Measurements from ENCODE around the gene METTL3.

METTL3 gene

DNA sequence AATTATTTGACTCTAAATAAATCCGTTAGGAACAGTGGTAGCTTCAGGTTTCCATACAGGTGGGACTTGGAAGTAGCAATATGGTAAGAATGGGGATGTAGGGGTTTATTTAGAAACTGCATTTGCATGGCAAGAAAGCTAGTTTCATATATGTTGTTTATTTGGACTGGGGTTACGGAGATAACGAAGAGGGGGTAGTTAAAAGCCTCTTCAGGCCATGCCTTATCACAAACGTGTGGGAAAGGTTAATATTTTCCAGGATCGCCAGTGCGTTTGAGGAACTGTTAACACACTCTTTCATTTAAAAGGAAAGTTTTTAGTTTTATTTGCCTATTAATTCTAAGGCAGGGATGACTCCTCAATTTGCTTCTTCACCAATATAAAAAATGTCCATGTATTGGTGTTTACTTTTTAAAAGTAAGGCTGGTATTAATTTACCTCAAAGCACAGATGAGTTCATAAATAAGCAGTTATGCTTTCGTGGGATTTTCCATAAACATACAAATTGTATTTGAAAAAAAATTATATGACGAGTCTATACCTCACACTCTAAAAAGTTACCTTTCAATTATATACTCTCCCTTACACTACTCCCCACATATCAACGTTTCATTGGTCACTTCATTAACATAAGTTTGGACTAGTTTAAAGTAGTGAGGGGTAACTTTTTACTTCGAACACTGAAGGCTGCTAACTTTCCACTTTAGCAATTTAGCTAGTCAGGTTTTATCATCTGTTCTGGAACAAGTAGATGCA lies 35.2 kb downstream of the METTL3 start:
- no peak for DNase-seq

DNA sequence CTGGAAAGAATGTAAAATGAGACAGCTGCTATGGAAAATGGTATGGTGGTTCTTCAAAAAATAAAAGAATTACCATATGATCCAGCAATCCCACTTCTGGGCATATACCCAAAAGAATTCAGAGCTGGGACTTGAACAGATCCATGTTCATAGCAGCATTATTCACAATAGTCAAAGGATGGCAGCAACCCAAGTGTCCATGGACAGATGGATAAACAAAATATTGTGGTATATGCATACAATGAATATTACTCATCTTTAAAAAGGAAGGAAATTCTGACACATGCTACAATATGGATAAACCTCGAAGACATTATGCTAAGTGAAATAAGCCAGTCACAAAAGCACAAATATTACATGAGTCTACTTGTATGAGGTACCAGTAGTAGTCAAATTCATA lies 43.5 kb downstream of the METTL3 start:
- no peak for DNase-seq

DNA sequence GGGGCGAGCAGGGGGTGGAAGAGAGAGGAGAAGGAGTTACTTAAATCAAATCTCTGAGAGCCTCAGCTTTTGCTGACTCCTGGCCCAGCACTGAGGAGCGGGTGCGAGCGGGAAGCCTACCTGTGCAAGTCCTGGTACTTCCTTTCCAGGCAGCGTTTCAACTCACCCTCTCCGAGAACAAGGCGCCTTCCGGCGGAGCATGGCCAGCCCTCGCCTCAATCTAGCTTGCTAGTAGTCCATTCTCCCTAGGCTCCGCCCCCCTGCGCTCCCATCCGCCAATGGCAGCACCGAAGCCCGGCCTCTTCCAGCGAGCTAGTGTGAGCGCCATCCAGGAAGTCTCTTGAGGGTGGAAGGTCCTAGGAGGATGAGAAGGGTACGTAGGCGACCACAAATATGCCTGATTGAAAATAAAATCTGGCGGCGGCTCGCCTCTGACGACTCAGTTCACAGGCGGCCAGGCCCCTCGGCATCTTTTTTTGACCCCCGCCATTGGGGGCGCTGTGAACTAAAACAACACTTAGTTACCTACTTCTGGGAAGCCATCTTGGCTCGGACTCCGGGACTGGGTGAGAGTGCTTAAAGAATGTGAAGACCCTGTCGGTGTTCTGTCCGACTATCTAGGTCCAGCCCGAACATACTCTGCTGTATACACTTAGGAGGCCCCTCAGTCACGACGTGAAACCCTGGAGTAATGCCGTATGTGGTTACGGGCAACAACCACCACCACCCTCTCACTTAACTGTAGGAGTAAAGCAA lies 55.0 kb downstream of the METTL3 start, which contains the start of gene CHD8:
TSS of gene CHD8 (minus strand) at position 212 of the 756 bp plus-strand sequence. CDS start 24,480 bp downstream, outside the sequence.
- DNase-seq, result peak; percentile 98

DNA sequence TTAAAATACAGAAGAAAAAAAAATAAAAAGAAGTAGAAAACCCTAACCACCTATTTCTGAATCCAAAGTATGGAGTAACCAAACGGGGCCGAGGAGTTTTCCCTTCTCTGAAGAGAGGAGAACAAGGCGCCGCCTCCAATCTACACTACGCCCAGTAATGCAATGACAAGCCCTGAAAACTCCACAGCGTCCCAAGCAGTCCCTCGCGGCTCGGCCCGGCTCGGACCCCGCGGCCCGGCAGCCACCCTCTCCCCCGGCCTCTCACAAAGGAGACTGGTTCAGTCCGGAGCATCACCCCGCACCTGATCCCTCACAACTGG lies 55.6 kb downstream of the METTL3 start:
- DNase-seq, result no peak

DNA sequence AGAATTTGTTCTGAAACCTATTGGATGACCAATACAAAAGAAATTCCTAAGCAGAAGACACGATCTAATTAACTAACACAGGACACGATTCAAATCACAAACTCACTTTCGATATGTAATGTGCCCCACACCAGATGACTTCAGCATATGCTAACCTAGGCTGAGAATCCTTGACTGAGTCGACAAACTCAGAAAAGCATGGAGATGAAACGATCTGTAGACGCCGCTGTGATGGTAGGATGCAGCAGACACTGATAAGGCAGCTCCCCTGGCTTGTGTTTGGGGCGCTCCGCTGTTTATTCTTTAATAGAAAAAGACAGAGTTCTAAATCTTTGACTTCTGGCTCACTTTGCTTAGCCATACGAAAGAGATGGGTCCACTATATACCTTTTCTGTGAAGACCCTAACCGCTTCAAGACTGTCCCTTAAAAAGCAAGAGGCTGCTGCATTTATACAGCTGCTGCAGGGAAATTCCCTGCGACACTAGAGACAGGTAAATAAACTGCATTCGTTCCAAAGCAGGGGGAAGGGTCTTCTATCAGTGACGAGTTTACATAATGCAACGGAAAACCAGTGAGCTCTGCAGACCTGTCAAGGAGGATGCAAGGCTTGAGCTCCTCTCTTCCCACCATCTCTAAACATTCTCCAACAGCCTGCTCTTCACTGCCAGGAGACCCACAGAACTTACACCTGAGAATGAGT lies 56.1 kb downstream of the METTL3 start:
- DNase-seq, result no peak

DNA sequence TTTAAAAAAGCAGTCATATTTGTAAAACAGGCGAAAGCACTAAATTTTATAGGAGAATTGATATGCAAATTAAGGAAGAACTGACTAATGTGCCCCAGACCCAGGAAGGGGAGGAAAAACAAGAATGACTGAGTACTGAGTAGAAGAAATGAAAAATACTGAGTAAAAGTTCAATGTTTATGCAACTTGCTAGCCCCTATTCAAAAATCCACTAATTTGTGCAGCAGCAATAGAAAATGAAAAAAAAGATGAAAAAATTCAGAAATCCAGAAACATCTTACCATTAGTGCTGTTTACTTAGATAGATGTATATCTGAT lies 61.3 kb downstream of the METTL3 start:
- DNase-seq, result no peak

Measured in NK-92 treated with Interleukin-12 subunit alpha and Interleukin-12 subunit beta, amount 100 ng/mL, for 24 hours (cell line).